B cell (primary cell): ENCODE results near the gene WDR82. TPM values are rescaled to one million over a fixed set of nuclear protein-coding genes. Genes with fewer than 3 reads are reported as not detected.

Experiments
- ATAC-seq: fragments of 200-7000 bp; cut with Tn5 transposase; one replicate; pipeline ENCODE4 v1.10.0; 2021; ENCODE audit warnings: low read depth, mild to moderate bottlenecking, moderate number of reproducible peaks, moderate library complexity
- CTCF ChIA-PET: fragments of 350-600 bp; sonication (Branson Sonifier 250); formaldehyde crosslinking; loops from one replicate; lab custom pipeline; 2021; ENCODE audit warnings: antibody characterized with exemption, inconsistent platforms; lab: Charles Lee
- POLR2A ChIA-PET: fragments of 350-600 bp; sonication (Branson Sonifier 250); formaldehyde crosslinking; loops from one replicate; lab custom pipeline; 2021; ENCODE audit warnings: antibody characterized with exemption; lab: Charles Lee
- DNase-seq: peaks from one replicate; pipeline ENCODE4 v3.0.0; 2013
- H2AFZ ChIP-seq: 2 replicates; pipeline ENCODE4 v1.6.1; 2012; ENCODE audit warnings: mild to moderate bottlenecking, low read depth, low read length; ENCODE audit not compliant: insufficient read depth, poor library complexity, severe bottlenecking
- H3K27ac ChIP-seq, 2 donors: 1 replicate in 1 of 2; 2 replicates in 1 of 2; pipeline ENCODE4 v1.5.1; 2012 to 2013; ENCODE audit warnings: low read length in 2 of 2, mild to moderate bottlenecking in 2 of 2, moderate library complexity in 1 of 2
- H3K27me3 ChIP-seq, 4 experiments: fragments of 200-600 bp in 1 of 4; sonication (generic) in 1 of 4; replicated peaks in 1 of 4; 1 replicate in 2 of 4; 2 replicates in 2 of 4; pipeline versions ENCODE4 v1.6.1 to v1.7.0; 2013 to 2016; ENCODE audit warnings: low read length in 3 of 4, mild to moderate bottlenecking in 2 of 4, mixed read lengths in 1 of 4, moderate library complexity in 1 of 4; ENCODE audit not compliant: insufficient read depth in 4 of 4, control insufficient read depth in 3 of 4; ENCODE audit errors: control extremely low read depth in 1 of 4
- H3K36me3 ChIP-seq, 2 experiments: replicated peaks in 1 of 2; 1 replicate in 1 of 2; 2 replicates in 1 of 2; pipeline versions ENCODE4 v1.6.1 to v1.7.1; 2013; ENCODE audit warnings: low read length in 1 of 2; ENCODE audit not compliant: insufficient read depth in 2 of 2, control insufficient read depth in 1 of 2; ENCODE audit errors: control extremely low read depth in 1 of 2, extremely low read depth in 1 of 2
- H3K4me1 ChIP-seq, 2 donors: fragments of 200-600 bp in 1 of 2; sonication (generic) in 1 of 2; 1 replicate in 1 of 2; 2 replicates in 1 of 2; pipeline versions ENCODE4 v1.5.1 to v1.6.1; 2013 to 2017; ENCODE audit warnings: low read length in 2 of 2; ENCODE audit not compliant: control insufficient read depth in 2 of 2, insufficient read depth in 2 of 2
- H3K4me2 ChIP-seq: replicated peaks from 2 replicates; pipeline ENCODE3; 2012; ENCODE audit warnings: mild to moderate bottlenecking, low read depth, low read length; ENCODE audit not compliant: poor library complexity, severe bottlenecking
- H3K4me3 ChIP-seq, 5 experiments: fragments of 200-600 bp in 1 of 5; sonication (generic) in 1 of 5; 1 replicate in 3 of 5; 2 replicates in 2 of 5; pipeline versions ENCODE4 v1.5.1 to v1.7.0; 2011 to 2016; ENCODE audit warnings: low read length in 4 of 5, mild to moderate bottlenecking in 4 of 5, low read depth in 2 of 5, control low read depth in 1 of 5, moderate library complexity in 1 of 5; ENCODE audit not compliant: insufficient read depth in 1 of 5; ENCODE audit errors: control extremely low read depth in 1 of 5, extremely low read depth in 1 of 5
- H3K79me2 ChIP-seq: fragments of 200-600 bp; sonication (generic); one replicate; pipeline ENCODE4 v1.6.0; 2016; ENCODE audit warnings: low read length; ENCODE audit not compliant: control insufficient read depth, insufficient read depth
- H3K9ac ChIP-seq: fragments of 200-600 bp; sonication (generic); 2 replicates; pipeline ENCODE4 v1.6.1; 2017; ENCODE audit warnings: mild to moderate bottlenecking, low read length, moderate library complexity
- H3K9me3 ChIP-seq, 3 donors: one replicate each; pipeline versions ENCODE4 v1.6.1 to v1.7.1; 2013; ENCODE audit warnings: low read length in 2 of 3; ENCODE audit not compliant: control insufficient read depth in 2 of 3, insufficient read depth in 1 of 3; ENCODE audit errors: control extremely low read depth in 1 of 3
- H4K20me1 ChIP-seq: 2 replicates; pipeline ENCODE4 v1.6.0; 2012; ENCODE audit warnings: mild to moderate bottlenecking, low read length; ENCODE audit not compliant: insufficient read depth, control insufficient read depth, poor library complexity, severe bottlenecking
- H3K27ac Mint-ChIP-seq: one replicate; pipeline ENCODE4 v1.8.0; 2021; ENCODE audit warnings: mixed read lengths
- H3K27me3 Mint-ChIP-seq: one replicate; pipeline ENCODE4 v1.8.0; 2021; ENCODE audit warnings: mixed read lengths
- H3K4me1 Mint-ChIP-seq: one replicate; pipeline ENCODE4 v1.8.0; 2021; ENCODE audit warnings: mixed read lengths
- H3K4me3 Mint-ChIP-seq: one replicate; pipeline ENCODE4 v1.8.0; 2021; ENCODE audit warnings: mixed read lengths
- H3K9me3 Mint-ChIP-seq: one replicate; pipeline ENCODE4 v1.8.0; 2022; ENCODE audit warnings: mixed read lengths; ENCODE audit not compliant: insufficient read depth
- CTCF ChIP-seq: fragments of 200-600 bp; IDR thresholded peaks from one replicate; pipeline ENCODE4 v1.8.0; 2022; ENCODE audit warnings: antibody characterized with exemption, mild to moderate bottlenecking
- EZH2 ChIP-seq: IDR thresholded peaks from 2 replicates; pipeline ENCODE4 v1.6.1; 2012; ENCODE audit warnings: borderline replicate concordance, low read depth, mild to moderate bottlenecking, moderate library complexity, low read length; ENCODE audit not compliant: insufficient read depth, poor library complexity, severe bottlenecking
- WGBS: methylation state at CpG from one replicate; pipeline ENCODE4 v1.1.5; 2013; ENCODE audit warnings: missing lambda C conversion rate; ENCODE audit not compliant: insufficient coverage; 5-methylcytosine and 5-hydroxymethylcytosine counted together
- intact Hi-C: fragments of 100-400 bp; cut with micrococcal nuclease; formaldehyde crosslinking; loops from one replicate; pipeline ENCODE4 v1.10.0; 2022
- polyA plus RNA-seq: library from polyadenylated mRNA; depleted of rRNA; stranded (reverse); fragments of >200 nt; gene quantifications from 2 replicates; pipeline ENCODE4 v1.2.3, GENCODE V29; 2012
- total RNA-seq, 2 donors: library from RNA; stranded (reverse); fragments of 120-200 nt in 1 of 2; gene quantifications; 1 replicate in 1 of 2; 2 replicates in 1 of 2; pipeline versions ENCODE4 v1.2.3 to v1.2.4, GENCODE V29; 2013 to 2022

Gene WDR82
- total and polyA plus RNA-seq, 2 donors (not counting 1 experiment from before 2014, with no cell fraction given) = 27.8 to 101 TPM

GRCh38 chr3:52233108-52233591, 45.3 kb downstream of the WDR82 start:
- no peaks in the 10 kb centered on the region for H3K9me3 ChIP-seq
- Mint-ChIP-seq H3K27me3 (no peaks in the 10 kb centered on the region), H3K4me1 (peaks cover 46% of the 10 kb centered on the region), H3K27ac (no peak overlapping the region), H3K4me3 (no peak overlapping the region), H3K9me3 (no peaks in the 10 kb centered on the region)
- ChIA-PET POLR2A (interaction anchor here (0.7 to 2.3 kb wide), 3 partner anchors 11 to 36 kb away, joined by 3 to 11 read pairs (median 9); no protein-coding TSS in a partner anchor), CTCF (interaction anchor here (1.3 to 18.5 kb wide), 11 partner anchors 9 to 232 kb away, joined by 4 to 237 read pairs (median 12); partner anchors contain the start of genes TLR9 and WDR82)
- intact Hi-C loops = no loop called here
- ATAC-seq = no peak
- TF ChIP-seq EZH2 (no peak), CTCF (no peak)
- H3K4me1 ChIP-seq = peaks cover 26 to 48% of the 10 kb centered on the region in 2 donors
- WGBS = 96% methylated on average over 4 of the region's 5 CpGs
- DNase-seq = peak; percentile 9
- H3K4me2 ChIP-seq = no peak overlapping the region
- H3K9ac ChIP-seq = no peak overlapping the region
- H3K27ac ChIP-seq = no peak overlapping the region
- no peak overlapping the region for H2AFZ ChIP-seq
- H3K4me3 ChIP-seq = no peak overlapping the region
- peaks cover 87% of the 10 kb centered on the region for H3K79me2 ChIP-seq
- H4K20me1 ChIP-seq = peaks cover 77% of the 10 kb centered on the region
- H3K27me3 ChIP-seq = no peaks in the 10 kb centered on the region
- H3K36me3 ChIP-seq = peaks cover 8 to 78% of the 10 kb centered on the region in 2 experiments
